Stimulated activated CD8-positive, alpha-beta memory T cell treated with anti-CD3 and anti-CD28 coated beads, Interleukin-4, amount 100 ng/mL, for 48 hours (primary cell): ENCODE data around the gene WASHC3.
"Not testable (repeated sequence)": the region's sequence is repeated elsewhere in the genome, so short reads cannot be mapped to it uniquely, and the experiment has no call there.

ENCODE experiments used
- DNase-seq: peaks from one replicate; pipeline ENCODE4 v3.0.0-alpha.2; 2020

Gene WASHC3

GRCh38 chr12:102050660-102051430, 10.9 kb downstream of the WASHC3 start:
- no peak for DNase-seq

DNA sequence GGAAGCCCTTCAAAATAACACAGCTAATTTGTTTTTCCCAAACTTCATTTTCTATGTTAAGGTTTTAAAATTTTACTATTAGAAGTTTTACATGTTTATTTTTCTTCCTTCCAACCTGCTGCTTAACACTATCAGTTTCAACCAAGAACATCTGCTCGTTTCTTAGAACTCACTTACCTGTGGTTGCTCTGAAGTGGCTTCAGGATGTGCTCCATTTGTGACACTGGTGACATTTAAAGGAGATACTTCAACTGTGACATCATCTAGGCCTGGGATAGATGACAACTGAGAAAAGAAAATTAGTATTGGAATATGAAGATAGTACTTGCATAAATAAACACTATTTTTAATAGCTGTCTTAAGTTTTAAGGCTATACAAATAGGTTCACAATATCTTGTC, 17.9 kb downstream of the WASHC3 start:
- no peak for DNase-seq

DNA sequence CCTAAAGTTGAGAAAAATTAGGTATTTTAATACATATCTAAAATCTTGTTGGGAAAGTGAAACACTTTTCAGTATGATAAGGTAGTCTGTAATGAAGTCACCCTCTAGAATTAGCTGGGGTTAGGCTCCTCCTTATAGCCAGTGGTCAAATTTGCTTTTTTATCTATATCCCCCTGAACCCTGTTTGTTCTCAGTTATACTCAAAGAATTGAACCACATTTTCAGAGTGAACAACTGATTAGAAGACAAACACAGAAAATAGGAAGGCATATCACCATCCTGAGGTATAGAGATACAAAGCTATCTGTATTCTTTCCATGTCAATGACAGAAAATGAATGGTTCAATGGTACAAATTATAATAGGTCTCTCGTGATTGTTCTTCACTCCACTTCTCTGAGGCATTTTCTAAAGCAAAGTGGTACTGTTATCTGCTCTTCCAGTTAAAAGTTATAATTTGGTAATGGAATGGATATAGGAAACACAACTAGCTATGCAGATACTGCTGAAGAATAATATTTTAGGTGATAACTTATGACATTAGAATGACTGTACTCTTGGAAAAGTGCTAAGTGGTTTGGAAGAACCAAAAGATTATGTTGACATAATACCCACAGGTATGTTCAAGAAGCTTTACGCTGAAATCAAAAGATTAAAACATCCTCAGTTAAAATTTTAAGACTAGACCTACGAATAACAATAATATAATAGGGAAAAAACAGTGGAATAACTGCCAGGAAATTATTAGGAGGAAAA, 27.6 kb downstream of the WASHC3 start:
- DNase-seq = no peak

DNA sequence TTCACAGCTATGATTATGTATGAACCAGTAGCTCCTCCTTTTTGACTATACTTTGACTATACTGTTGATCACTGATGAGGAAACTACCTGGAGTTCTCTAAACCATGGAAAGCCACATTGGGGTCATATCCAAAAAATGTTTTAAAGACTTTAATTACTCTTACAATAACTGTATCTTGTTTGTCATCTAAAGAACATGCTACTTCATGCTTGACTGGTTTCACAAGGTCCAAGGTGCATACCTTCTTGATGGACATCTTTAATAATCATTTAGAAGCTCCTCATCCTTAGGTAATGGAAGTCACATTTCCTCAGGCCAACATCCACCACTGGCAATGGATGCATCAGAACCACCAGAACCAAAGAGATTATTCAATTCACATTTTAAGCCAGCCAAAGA, 29.9 kb downstream of the WASHC3 start:
- no peak for DNase-seq

- DNase-seq = no peak
These were observed 32.6 kb downstream of the WASHC3 start for GRCh38 chr12:102029141-102029540.

DNA sequence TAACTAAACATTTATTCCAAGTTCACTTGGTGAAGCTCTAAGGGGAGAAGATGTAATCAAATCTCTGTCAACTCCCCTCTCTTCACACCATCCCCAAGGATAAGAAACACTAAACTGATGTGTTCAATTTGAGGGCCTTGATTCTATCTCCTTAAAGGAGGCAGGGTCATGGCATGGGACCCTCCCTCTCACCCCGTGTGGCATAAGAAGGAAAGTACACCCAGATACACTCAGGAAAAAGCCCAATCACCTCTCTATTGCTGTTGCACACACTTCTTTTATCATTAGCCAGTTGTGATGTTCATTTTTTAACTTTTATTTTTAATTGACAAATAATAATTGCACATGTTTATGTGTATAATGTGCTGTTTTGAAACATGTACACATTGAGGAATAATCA, 35.1 kb downstream of the WASHC3 start:
- no peak for DNase-seq

DNA sequence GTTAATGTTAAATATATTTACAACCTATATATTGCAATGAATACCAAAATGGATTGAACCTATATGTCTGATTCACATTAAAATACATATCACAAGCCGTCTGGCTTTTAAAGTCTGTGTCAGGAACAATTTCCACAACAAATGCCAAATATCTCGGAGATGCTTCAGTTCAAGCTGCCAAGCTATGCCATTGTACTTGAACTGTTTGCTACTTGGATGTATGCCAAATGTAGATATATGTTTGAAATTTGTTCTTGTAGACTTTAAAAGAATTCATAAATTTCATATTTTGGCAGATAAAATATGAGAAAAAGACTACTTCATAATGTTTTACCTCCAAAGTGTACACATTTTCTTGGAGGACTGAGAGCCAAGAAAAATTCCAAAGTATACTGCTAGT, 37.0 kb downstream of the WASHC3 start:
- DNase-seq = no peak

DNA sequence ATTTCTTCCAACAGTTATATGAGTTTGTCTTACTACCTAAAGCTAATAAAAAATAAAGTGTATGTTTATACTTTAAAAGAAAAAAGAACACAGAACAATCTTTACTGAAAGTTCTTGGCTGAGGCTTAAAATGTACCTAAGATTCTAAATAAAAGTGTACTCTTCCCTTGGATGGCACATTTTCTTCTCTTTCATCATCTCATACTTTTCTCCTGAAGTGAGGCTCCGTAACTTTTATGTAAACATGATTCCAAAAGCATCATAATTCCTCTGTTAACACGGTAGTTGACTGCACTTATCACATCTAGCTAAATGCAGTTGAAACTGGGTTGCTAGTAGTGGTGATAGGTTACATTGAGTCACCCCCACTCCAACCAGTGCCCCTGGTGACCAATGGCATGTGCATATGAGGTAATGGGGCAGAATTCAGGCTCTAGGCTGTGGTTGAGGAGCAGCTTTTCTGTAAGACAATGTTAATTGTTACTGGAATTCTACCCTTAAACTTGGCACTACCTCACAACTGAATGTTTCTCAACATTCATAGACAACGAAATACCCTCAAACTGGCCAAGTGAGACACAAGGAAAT, 38.4 kb downstream of the WASHC3 start:
- no peak for DNase-seq

GRCh38 chr12:102022286-102022685, 39.5 kb downstream of the WASHC3 start:
- DNase-seq = no peak

DNA sequence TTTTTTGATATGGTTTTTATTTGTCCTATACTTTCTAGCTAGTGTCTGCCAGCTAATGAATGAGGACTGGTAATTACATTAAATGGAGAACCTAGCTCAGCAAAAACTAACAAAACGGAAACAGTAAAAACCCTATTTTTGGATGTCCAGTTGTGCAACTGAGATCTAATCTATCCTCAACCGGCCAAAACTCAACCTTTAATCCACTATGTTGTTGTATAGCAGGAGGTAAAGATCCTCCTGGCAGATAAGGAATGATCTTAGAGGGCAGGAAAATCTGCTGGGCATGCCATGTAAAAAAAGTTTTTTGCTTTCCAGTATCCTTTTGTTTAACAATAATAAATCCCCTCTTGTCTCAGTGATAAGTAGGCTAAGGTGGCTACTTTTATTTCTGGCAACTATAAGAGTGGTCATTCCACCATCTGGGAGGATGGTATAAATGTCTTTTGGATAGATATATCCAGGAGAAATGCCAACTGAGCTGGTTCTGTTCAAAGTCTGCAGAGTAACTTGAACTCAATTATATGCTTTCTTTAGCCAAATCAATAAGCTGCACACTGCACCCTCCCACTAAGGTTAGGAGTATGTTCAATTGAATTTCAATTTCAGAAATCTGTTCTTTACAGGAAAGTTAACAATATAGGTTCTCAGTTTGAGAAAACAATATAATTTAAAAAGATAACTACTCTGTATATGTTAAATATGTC, 40.1 kb downstream of the WASHC3 start:
- DNase-seq = no peak

GRCh38 chr12:102018607-102019006, 43.2 kb downstream of the WASHC3 start:
- DNase-seq = not testable (repeated sequence)

DNA sequence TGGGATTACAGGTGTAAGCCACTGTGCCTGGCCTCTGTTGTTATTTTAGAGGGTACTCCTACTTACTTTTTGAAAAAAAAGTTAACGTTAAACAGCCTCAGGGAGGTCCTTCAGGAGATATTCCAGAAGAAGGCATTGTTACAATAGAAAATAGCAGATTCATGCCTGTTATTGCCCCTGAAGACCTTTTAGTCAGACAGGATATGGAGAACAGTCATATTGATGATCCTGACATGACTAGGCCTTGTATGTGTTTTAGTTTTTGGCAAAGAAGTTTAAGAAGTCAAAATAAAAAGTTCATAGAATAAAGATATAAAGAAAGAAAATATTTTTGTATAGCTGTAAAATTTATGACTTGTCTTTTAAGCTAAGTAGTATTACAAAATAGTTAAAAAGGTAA, 45.3 kb downstream of the WASHC3 start:
- DNase-seq = no peak

DNA sequence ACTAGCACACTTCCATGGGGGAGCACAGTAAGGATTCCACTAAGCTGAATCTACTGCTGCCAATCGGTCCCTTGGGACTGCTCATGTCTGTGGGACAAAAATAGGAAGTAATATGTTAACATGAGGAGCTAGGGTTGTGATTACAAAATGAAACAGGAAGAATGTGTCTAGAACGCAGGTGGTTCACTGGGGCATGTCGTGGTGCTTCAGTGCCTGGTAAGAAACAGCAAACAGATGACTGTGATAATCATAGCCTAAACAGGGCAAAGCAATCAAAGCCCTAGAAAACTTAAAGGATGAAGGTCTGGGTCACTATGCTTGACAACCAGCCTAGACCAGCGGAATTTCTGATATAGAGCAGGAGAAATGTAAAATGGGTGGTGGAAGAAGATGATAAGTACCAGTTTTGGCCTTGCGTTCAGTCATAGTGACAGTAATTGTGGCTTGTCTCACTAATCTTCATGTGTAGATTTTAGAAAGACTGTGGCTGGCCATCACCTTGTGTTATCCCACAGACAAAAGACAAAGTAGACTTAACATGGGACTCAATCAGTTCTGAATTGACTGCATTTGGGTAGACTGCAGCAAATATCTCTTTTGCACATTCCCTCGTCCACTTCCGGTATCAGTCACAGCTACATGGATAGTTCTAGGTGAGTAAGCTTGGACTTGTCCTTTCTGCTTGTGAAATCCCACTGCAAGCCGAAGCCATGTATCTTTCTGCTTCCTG, 51.4 kb downstream of the WASHC3 start:
- DNase-seq = no peak

- DNase-seq = no peak
These were observed 52.0 kb downstream of the WASHC3 start for GRCh38 chr12:102009796-102010195.

DNA sequence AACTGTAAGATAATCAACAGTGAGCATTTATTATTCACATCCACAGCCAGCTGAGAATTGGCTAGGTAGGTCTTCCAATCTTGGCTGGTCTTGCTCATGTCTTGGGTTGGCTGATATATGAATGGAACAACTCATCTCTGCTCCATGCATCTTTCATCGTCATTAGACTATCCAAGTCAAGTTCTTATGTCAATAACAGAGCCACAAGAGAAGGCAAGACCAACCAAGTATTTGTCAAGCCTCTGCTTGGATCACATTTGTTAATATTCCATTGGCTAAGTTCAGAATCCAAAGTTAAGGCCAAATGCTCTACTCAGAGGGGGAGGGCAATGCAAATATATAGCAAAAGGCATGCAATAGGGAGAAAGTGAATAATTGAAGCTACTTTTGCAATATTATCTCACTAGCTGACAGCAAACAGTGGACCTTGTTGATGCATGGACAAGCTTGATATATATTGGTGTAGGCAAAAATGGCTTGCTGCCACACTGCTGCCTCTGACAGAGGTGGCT, 53.1 kb downstream of the WASHC3 start:
- no peak for DNase-seq

DNA sequence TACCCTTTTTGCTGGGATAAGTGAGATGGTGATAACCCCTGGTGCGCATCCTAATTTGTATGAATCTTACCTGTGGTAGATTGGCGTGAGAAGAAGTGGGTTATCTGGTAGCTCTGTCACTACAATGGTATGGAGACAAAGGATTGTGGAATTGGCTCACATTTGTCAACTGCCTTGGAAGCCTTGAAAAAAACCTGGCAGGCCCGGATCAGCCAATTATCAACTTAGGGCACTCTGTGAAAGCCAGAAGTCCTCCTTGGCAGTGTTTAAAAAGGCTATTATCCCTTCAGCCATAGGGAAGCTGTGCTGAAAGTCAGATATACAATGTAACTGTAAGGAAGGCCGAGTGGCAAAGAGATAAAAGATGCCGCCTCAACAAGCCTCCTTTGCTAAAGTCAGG, 56.5 kb downstream of the WASHC3 start:
- DNase-seq = no peak

GRCh38 chr12:101997102-101997501, 64.7 kb downstream of the WASHC3 start:
- DNase-seq = no peak

DNA sequence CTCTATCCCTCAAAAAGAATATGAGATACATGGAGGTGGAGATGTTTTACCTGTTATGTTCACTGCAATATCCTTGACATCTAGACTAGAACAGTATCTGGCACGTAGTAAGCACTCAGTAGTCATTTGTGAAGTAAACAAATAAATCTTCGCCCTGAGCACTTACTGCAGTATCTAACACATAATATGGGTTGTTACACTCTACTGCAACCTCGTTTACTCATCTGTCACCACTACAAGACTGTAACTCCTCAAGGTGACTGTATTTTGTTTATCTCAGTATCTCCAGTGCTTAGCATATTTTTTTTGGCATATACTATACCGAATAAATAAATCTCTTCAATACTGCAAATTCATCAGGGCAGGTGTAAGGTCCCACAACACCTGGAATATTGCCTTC, 66.1 kb downstream of the WASHC3 start:
- no peak for DNase-seq

- no peak for DNase-seq
These were observed 69.7 kb downstream of the WASHC3 start for GRCh38 chr12:101992091-101992490.

DNA sequence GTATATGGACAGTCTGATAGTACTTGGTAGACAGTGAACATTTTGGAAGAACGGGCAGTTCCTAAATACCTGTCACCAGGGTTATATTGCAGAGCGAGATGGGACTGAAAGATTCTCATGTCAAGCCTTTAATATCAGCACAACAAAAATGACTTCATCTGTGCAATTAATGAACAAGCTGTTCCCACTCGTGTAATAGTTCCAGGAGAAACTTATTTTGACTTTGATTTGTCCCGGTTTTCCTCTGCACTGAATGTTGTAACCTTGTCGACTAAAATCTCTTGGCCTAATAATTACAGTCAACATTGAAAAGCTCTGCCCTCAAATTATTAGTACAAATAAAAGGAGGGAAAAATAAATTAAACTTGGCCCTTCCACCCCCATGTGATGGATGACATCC, 79.5 kb downstream of the WASHC3 start:
- DNase-seq = no peak

DNA sequence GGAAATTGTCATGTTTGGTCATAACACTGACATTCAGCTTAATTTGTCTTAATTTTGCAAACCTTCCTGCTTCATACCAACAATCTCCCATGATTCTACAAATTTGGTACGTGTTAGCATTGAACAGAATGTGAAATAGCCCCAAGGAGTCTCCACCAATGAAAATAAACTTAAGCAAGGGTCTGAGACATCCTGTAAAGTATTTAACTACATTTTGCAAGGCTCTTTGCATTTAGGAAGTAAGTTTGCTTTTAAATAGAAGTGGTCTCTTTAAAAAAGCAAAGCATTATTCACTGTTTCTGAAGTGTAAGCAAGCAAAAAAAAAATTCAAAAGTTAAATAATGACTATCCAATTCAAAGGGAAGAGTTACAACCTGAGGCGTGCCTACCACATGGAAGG, 79.9 kb downstream of the WASHC3 start:
- DNase-seq = no peak

DNA sequence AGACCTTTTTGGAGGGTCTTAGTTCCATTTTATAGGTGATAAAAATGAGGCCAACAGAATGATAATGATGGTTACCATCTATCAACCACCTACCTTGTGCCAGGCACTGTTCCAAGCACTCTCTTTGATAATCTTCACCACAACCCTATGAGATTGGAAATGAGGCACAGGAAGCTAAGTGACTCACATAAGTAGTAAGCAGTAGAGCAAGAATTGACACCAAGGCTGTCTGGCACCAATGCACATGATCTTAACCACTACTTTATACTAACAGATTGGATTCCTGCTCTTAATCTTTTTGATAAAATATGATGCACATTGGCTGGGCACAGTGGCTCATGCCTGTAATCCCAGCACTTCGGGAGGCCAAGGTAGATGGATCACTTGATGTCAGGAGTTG, 93.0 kb downstream of the WASHC3 start:
- DNase-seq = no peak

DNA sequence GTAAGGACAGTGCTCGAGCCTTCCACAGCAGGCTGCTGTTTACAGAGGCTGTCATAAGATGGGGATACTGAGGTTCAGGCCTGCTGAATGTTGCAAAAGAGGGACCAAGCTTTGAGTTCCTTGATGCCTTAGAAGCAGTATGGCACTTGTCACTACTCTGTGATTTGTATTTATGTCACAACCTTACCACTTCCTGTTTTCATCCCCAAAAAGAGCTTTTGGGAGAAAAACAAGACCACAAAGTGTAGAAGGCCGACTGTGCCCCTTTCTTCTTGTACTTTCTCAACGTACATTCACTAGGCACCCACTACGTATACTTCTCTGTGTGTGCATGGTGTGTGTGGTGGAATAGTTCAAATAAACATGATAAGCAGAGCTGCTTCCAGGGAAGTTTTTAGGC, 94.3 kb downstream of the WASHC3 start:
- no peak for DNase-seq
